ENCODE measurements around the gene PEX11G.

The PEX11G gene

GRCh38 chr19:7521551-7522071 is 32.8 kb upstream of the PEX11G start:
- peak; percentile 40 for DNase-seq

DNA sequence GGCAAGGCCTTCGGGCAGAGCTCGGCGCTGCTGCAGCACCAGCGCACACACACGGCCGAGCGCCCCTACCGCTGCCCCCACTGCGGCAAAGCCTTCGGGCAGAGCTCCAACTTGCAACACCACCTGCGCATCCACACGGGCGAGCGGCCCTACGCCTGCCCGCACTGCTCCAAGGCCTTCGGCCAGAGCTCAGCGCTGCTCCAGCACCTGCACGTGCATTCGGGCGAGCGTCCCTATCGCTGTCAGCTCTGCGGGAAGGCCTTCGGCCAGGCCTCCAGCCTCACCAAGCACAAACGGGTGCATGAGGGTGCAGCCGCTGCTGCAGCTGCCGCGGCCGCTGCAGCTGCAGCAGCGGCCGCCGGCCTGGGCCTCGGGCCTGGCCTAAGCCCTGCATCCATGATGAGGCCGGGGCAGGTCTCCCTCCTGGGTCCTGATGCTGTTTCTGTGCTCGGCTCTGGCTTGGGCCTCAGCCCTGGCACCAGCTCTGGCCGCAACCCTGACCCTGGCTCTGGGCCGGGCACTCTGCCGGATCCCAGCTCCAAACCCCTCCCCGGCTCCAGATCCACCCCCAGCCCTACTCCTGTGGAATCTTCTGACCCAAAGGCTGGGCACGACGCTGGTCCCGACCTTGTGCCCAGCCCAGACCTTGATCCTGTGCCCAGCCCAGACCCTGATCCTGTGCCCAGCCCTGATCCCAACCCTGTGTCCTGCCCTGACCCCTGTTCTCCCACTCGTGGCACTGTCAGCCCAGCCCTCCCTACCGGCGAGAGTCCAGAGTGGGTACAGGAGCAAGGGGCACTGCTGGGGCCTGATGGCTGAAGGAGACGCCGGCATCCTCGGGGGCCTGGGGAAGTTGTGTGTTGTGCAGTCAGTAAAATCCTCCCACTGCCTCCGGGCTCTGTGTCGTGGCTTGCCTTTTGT is 31.6 kb upstream of the PEX11G start:
- no peak for DNase-seq

DNA sequence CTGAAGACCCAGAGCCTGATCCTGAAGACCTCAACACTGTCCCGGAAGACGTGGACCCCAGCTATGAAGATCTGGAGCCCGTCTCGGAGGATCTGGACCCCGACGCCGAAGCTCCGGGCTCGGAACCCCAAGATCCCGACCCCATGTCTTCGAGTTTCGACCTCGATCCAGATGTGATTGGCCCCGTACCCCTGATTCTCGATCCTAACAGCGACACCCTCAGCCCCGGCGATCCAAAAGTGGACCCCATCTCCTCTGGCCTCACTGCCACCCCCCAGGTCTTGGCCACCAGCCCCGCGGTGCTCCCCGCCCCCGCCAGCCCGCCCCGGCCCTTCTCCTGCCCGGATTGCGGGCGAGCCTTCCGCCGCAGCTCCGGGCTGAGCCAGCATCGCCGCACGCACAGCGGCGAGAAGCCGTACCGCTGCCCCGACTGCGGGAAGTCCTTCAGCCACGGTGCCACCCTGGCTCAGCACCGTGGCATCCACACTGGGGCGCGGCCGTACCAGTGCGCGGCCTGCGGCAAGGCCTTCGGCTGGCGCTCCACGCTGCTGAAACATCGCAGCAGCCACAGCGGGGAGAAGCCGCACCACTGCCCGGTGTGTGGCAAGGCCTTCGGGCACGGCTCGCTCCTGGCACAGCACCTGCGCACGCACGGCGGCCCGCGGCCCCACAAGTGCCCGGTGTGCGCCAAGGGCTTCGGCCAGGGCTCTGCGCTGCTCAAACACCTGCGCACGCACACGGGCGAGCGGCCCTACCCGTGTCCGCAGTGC is 30.7 kb upstream of the PEX11G start:
- DNase-seq, result no peak

DNA sequence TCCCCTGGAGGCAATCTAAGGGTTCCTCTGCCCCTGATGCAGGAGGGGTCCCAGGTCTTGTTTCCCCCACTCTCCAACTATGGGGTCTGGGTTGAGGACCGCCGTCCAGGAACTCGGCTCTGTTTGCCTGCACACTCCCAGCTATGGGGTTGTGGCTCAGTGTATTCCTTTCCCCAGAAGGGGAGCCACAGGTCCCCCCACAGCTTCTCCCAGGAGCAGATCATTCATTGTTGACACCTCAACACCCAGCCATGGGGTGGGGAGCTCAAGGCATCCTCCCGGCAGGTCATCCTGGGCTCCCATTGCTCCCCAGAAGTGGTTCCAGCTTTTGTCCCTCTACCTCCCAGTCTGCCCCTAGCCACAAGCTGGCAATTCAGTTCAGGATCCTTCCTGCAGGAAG is 28.0 kb upstream of the PEX11G start:
- DNase-seq, result no peak

- peak; percentile 18 for DNase-seq
Measured at GRCh38 chr19:7516333-7516732, 27.5 kb upstream of the PEX11G start.

- peak; percentile 82 for DNase-seq
Measured at GRCh38 chr19:7515645-7516151, 26.9 kb upstream of the PEX11G start, which contains the start of gene ZNF358. TSS of gene ZNF358 (plus strand) at chr19:7516103. CDS start at chr19:7519243, 3,140 bp downstream.

DNA sequence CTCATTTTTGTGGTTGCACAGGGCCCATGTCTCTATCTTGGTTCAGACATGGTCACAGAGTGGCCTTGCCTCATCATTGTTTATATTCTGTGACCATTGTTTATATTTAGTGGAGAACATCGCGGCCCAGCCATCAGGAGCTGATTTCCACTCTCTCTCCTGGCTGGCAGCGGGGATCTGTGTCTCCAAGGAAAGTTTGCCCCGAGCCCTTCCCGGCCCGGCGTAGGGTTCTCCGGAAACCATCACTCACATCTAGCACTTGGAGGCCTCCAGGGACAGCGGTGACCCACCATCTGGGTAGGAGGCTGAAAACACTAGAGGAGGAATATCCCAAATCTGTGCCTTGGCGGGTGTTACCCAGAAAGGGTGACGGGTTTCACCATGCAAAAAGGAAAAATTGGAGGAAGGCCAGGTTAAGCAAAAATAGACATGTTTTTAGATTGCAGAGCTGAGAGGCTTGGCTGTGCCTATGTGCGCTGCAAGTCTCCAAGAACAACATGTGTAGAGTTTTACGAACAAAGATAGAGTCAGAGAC is 26.3 kb upstream of the PEX11G start:
- no peak for DNase-seq

- no peak for DNase-seq
Measured at GRCh38 chr19:7513809-7514642, 25.2 kb upstream of the PEX11G start.

- DNase-seq, result no peak
Measured at GRCh38 chr19:7512400-7512851, 23.6 kb upstream of the PEX11G start.

GRCh38 chr19:7509625-7510024 is 20.8 kb upstream of the PEX11G start:
- DNase-seq, result no peak

- DNase-seq, result peak; percentile 76
Measured at GRCh38 chr19:7507884-7508283, 19.0 kb upstream of the PEX11G start.

DNA sequence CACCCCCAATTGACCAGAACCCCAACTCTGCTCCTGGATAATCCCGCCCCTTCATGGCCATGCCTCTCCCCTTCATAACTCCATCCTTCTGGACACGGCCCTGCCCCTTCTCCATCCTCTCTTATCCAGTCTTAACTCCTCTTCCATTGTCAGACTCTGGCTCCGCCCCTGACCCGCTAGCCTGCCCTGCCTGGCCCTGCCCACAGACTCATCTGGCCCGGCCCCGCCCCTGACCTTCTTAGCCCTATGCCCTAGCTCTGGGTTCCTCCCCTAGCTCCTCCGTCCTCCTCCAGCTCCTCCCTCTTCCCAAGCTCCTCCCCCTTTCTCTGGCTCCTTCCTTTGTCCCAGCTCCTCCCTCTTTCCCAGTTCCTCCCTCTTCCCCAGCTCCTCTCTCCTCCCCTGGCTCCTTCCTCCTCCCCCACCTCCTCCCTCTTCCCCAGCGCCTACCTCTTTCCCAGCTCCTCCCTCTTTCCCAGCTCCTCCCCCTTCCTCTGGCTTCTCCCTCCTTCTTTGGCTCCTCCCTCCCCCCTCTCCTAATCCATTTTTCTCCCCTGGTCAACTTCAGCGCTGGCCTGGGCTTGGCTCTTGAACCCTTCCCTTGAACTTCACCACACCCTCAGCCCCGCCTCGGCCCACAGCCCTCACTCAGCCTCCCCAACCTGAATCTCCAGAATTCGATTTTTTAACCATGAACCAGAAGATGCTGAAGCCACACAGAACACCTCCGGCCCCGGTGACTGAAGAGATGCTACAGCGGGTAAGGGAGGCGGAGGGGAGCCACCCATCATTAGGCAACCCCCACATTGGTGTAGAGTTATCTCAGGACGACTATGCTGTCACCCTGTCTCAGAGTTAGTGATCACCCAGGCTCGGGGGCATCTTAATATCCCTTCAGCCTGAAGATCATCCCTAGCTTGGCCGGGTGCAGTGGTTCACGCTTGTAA is 17.8 kb upstream of the PEX11G start:
- DNase-seq, result peak; percentile 86

GRCh38 chr19:7505682-7506384 is 17.0 kb upstream of the PEX11G start:
- peak; percentile 81 for DNase-seq

GRCh38 chr19:7505288-7505681 is 16.4 kb upstream of the PEX11G start:
- peak; percentile 86 for DNase-seq

DNA sequence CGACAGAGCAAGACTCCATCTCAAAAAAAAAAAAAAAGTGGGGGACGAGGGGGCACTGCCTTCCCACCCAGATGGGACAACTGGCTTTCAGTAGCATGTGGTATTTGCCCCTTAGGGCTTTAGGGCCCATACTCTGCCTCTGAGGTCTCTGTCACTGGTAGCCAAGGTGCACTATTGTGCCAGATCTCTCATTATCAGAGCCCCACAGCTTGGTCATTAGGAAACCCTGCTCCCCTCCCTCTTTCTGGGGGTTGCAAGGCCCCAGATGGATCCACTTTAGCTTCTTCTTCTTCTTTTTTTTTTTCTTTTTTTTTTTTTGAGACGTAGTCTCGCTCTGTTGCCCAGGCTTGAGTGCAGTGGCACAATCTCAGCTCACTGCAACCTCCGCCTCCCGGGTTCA is 15.8 kb upstream of the PEX11G start:
- no peak for DNase-seq

DNA sequence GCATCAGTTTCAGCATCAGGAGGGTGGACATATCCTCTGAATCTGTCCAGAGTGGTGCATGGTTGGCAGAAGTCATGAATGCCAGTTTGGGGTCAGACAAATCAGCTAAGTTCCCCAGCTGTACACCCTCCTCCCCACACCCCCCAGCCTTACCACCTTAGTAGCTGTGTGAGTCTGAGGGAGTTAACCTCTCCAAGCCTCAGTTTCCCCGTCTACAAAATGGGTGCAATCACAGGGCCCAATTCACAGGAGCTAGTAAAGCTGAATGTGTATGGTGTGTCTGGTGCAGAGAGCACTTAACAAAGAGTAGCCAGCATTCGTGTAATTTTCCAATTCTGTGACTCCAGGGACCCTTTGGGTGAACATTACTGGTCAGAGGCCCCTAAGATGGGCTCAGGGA is 13.7 kb upstream of the PEX11G start:
- no peak for DNase-seq

- peak; percentile 95 for DNase-seq
Measured at GRCh38 chr19:7500811-7501450, 12.1 kb upstream of the PEX11G start.

DNA sequence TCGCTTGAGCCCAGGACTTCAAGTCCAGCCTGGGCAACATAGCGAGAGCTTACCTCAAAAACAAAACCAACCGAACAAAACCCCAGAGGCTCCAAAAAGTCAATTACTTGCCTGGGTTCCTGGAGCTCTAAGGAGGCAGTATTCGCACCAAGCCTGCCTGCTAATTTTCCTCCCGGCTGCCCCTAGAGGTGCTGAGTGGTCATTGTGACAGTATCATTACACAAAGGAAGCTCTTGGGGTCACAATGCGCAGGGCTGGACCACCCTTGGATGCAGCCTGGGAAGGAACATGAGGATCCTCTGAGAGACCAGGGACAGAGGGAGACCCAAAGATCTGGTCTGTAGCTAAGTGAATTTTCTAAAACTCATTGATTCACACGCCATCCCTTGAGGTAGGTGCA is 8.5 kb upstream of the PEX11G start:
- DNase-seq, result peak; percentile 25

- DNase-seq, result peak; percentile 38
Measured at GRCh38 chr19:7494416-7495098, 5.7 kb upstream of the PEX11G start.
